Measurements from ENCODE around the gene FAM135A. TPM values are rescaled to one million over a fixed set of nuclear protein-coding genes. Genes with fewer than 3 reads are reported as not detected.

The FAM135A gene
- total and polyA plus RNA-seq, 9 of the 15 experiments (the other 6 are each of a cell fraction or from before 2014, with no cell fraction given), result 7.4 to 32.9 (median 19.2) TPM

- TF ChIP-seq JUN (IDR thresholded peaks at IDR 0.05; ENCODE audit: borderline replicate concordance, low read depth, low read length) (no peak), JUN (CRISPR knock-in tag; IDR thresholded peaks at IDR 0.05; ENCODE audit: borderline replicate concordance) (no peak), USF2 (CRISPR knock-in tag; IDR thresholded peaks at IDR 0.05) (no peak), ZNF318 (IDR thresholded peaks at IDR 0.05; ENCODE audit: borderline replicate concordance in 1 of 2, low read depth in 1 of 2) (no peak), ZBED1 (IDR thresholded peaks at IDR 0.05) (no peak), ZNF780A (CRISPR knock-in tag; IDR thresholded peaks at IDR 0.05) (no peak), RFX7 (CRISPR knock-in tag; IDR thresholded peaks at IDR 0.05) (no peak), RFX1 (IDR thresholded peaks at IDR 0.05) (peak; percentile 3; the same call in 1 of the 2 replicates), CBX1 (IDR thresholded peaks at IDR 0.05; ENCODE audit: low read depth) (peak; percentile 83; the same call in 1 of the 2 replicates), EWSR1 (IDR thresholded peaks at IDR 0.05; ENCODE audit: borderline replicate concordance, low read depth, partially characterized antibody) (no peak), BCL6 (CRISPR knock-in tag; IDR thresholded peaks at IDR 0.05) (no peak), ZNF444 (CRISPR knock-in tag; IDR thresholded peaks at IDR 0.05) (no peak), BCLAF1 (IDR thresholded peaks at IDR 0.05; ENCODE audit: borderline replicate concordance in 1 of 2, control insufficient read depth in 1 of 2, low read depth in 2 of 2, low read length in 1 of 2) (no peak), GATAD2A (IDR thresholded peaks at IDR 0.05) (no peak)
These were observed 153.6 kb downstream of the FAM135A start, which contains the start of gene SDHAF4 (continued) for GRCh38 chr6:70566751-70567382.
